ENCODE measurements around the gene OR2A42.
"Not testable (repeated sequence)": the region's sequence is repeated elsewhere in the genome, so short reads cannot be mapped to it uniquely, and the experiment has no call there.

DNA sequence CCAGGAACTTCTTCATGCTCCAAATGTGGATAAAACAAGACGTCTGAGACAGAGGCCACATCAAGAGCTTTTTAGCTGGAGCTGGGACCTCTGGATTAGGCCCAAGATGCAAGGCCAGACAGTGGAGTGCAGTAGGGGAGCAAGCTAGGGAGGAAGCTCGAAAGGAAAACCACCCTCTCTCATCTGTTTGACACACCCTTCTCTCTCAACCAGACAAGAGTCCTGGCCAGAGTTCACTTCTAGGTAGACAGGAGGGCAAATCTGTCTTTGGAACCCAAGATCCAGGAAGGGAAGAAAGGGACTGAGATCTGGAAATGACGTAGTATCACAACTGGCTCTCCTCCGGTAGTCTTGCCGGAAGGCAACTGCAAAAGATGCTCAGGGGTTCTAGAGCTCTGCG, 45.0 kb downstream of the OR2A42 start:
- TF ChIP-seq, protein P1, sequence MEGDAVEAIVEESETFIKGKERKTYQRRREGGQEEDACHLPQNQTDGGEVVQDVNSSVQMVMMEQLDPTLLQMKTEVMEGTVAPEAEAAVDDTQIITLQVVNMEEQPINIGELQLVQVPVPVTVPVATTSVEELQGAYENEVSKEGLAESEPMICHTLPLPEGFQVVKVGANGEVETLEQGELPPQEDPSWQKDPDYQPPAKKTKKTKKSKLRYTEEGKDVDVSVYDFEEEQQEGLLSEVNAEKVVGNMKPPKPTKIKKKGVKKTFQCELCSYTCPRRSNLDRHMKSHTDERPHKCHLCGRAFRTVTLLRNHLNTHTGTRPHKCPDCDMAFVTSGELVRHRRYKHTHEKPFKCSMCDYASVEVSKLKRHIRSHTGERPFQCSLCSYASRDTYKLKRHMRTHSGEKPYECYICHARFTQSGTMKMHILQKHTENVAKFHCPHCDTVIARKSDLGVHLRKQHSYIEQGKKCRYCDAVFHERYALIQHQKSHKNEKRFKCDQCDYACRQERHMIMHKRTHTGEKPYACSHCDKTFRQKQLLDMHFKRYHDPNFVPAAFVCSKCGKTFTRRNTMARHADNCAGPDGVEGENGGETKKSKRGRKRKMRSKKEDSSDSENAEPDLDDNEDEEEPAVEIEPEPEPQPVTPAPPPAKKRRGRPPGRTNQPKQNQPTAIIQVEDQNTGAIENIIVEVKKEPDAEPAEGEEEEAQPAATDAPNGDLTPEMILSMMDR (IDR thresholded peaks at IDR 0.05) = not testable (repeated sequence)
- not testable (repeated sequence) for TF ChIP-seq KAT7 (CRISPR knock-in tag; IDR thresholded peaks at IDR 0.05; ENCODE audit: borderline replicate concordance); RELA (CRISPR knock-in tag; IDR thresholded peaks at IDR 0.05; ENCODE audit: borderline replicate concordance); ZNF317 (CRISPR knock-in tag; IDR thresholded peaks at IDR 0.05; ENCODE audit: borderline replicate concordance, low read depth); ESRRA (CRISPR knock-in tag; IDR thresholded peaks at IDR 0.05; ENCODE audit: borderline replicate concordance); NFATC4 (CRISPR knock-in tag; IDR thresholded peaks at IDR 0.05); EMX1 (CRISPR knock-in tag; IDR thresholded peaks at IDR 0.05); NFE2L1 (CRISPR knock-in tag; IDR thresholded peaks at IDR 0.05)
- TF ChIP-seq, protein P2, sequence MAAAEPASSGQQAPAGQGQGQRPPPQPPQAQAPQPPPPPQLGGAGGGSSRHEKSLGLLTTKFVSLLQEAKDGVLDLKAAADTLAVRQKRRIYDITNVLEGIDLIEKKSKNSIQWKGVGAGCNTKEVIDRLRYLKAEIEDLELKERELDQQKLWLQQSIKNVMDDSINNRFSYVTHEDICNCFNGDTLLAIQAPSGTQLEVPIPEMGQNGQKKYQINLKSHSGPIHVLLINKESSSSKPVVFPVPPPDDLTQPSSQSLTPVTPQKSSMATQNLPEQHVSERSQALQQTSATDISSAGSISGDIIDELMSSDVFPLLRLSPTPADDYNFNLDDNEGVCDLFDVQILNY (CRISPR knock-in tag; IDR thresholded peaks at IDR 0.05) = not testable (repeated sequence)
- TF ChIP-seq, protein P3, sequence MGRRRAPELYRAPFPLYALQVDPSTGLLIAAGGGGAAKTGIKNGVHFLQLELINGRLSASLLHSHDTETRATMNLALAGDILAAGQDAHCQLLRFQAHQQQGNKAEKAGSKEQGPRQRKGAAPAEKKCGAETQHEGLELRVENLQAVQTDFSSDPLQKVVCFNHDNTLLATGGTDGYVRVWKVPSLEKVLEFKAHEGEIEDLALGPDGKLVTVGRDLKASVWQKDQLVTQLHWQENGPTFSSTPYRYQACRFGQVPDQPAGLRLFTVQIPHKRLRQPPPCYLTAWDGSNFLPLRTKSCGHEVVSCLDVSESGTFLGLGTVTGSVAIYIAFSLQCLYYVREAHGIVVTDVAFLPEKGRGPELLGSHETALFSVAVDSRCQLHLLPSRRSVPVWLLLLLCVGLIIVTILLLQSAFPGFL (CRISPR knock-in tag; IDR thresholded peaks at IDR 0.05; ENCODE audit: borderline replicate concordance) = not testable (repeated sequence)
- TF ChIP-seq, protein P4, sequence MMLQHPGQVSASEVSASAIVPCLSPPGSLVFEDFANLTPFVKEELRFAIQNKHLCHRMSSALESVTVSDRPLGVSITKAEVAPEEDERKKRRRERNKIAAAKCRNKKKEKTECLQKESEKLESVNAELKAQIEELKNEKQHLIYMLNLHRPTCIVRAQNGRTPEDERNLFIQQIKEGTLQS (CRISPR knock-in tag; conservative IDR thresholded peaks at IDR 0.05) = not testable (repeated sequence)
- TF ChIP-seq, protein P5, sequence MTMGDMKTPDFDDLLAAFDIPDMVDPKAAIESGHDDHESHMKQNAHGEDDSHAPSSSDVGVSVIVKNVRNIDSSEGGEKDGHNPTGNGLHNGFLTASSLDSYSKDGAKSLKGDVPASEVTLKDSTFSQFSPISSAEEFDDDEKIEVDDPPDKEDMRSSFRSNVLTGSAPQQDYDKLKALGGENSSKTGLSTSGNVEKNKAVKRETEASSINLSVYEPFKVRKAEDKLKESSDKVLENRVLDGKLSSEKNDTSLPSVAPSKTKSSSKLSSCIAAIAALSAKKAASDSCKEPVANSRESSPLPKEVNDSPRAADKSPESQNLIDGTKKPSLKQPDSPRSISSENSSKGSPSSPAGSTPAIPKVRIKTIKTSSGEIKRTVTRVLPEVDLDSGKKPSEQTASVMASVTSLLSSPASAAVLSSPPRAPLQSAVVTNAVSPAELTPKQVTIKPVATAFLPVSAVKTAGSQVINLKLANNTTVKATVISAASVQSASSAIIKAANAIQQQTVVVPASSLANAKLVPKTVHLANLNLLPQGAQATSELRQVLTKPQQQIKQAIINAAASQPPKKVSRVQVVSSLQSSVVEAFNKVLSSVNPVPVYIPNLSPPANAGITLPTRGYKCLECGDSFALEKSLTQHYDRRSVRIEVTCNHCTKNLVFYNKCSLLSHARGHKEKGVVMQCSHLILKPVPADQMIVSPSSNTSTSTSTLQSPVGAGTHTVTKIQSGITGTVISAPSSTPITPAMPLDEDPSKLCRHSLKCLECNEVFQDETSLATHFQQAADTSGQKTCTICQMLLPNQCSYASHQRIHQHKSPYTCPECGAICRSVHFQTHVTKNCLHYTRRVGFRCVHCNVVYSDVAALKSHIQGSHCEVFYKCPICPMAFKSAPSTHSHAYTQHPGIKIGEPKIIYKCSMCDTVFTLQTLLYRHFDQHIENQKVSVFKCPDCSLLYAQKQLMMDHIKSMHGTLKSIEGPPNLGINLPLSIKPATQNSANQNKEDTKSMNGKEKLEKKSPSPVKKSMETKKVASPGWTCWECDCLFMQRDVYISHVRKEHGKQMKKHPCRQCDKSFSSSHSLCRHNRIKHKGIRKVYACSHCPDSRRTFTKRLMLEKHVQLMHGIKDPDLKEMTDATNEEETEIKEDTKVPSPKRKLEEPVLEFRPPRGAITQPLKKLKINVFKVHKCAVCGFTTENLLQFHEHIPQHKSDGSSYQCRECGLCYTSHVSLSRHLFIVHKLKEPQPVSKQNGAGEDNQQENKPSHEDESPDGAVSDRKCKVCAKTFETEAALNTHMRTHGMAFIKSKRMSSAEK (CRISPR knock-in tag; IDR thresholded peaks at IDR 0.05; ENCODE audit: borderline replicate concordance) = not testable (repeated sequence)

Measured in WTC11 (cell line).